Adipocyte (in vitro differentiated cells): ENCODE measurements around the gene PROX1.

Source experiments
- DNase-seq: peaks from one replicate; pipeline ENCODE4 v3.0.0-alpha.2; 2015; ENCODE audit warnings: low read depth
- H3K27me3 ChIP-seq: replicated peaks from 2 replicates; pipeline ENCODE4 v1.7.0; 2013; ENCODE audit warnings: mild to moderate bottlenecking, low read length, moderate library complexity; ENCODE audit not compliant: control insufficient read depth, insufficient read depth
- H3K36me3 ChIP-seq: 2 replicates; pipeline ENCODE4 v1.7.0; 2013; ENCODE audit warnings: low read length, mild to moderate bottlenecking, moderate library complexity; ENCODE audit not compliant: control insufficient read depth, insufficient read depth, severe bottlenecking
- H3K4me1 ChIP-seq: 2 replicates; pipeline ENCODE4 v1.7.0; 2013; ENCODE audit warnings: mild to moderate bottlenecking, low read length, moderate library complexity; ENCODE audit not compliant: control insufficient read depth, insufficient read depth
- H3K4me3 ChIP-seq: 2 replicates; pipeline ENCODE4 v1.7.0; 2013; ENCODE audit warnings: mild to moderate bottlenecking, low read length, moderate library complexity
- H3K9ac ChIP-seq: 2 replicates; pipeline ENCODE4 v1.7.0; 2013; ENCODE audit warnings: mild to moderate bottlenecking, low read length, moderate library complexity
- H3K9me3 ChIP-seq: 2 replicates; pipeline ENCODE4 v1.7.0; 2013; ENCODE audit warnings: mild to moderate bottlenecking, low read length, moderate library complexity; ENCODE audit not compliant: control insufficient read depth

The PROX1 gene

DNA sequence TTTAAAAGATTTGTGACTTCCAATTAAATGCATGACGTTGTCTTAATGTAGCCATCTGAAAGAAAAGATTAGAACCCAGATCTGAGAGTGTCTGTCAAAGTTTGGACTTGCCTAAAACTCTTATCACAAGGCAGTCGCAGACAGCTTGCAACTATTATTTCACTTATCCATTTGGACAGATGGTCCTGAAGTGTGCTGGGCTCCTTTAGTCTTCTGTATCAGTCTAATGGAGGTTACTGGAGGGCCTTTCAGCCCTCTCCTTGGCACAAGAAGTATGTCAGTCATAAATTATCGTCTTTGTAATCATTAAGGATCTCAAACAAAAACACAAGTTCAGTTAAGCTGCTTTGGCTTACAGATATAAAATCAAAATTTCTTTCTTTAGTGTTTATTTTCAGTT, 15.5 kb downstream of the PROX1 start:
- DNase-seq, result no peak
- no peak overlapping the region for H3K4me3 ChIP-seq
- peaks cover 10% of the 10 kb centered on the region for H3K4me1 ChIP-seq
- no peaks in the 10 kb centered on the region for H3K9me3 ChIP-seq
- H3K36me3 ChIP-seq, result no peaks in the 10 kb centered on the region
- no peaks in the 10 kb centered on the region for H3K27me3 ChIP-seq
- H3K9ac ChIP-seq, result no peak overlapping the region

DNA sequence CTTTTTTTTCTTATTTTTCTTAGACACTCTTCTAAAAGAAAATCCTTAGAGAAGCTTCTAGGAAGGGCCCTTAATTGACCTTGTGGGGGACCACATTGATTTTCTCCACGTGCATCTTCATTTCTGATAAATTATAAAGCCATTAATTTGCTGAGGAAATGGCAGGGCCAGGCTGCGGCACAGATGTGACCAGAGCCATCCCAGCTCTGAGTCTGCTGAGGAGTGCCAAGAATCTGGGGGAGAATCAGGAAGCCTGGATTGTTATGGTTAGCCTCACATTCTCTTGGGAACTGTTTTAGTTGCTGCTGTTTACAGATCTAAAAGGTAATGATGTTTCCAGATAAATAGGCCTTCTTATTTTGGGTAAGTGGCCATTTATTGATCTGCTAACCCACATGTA, 16.2 kb downstream of the PROX1 start:
- H3K4me3 ChIP-seq, result no peak overlapping the region
- peaks cover 3% of the 10 kb centered on the region for H3K27me3 ChIP-seq
- H3K36me3 ChIP-seq, result no peaks in the 10 kb centered on the region
- DNase-seq, result no peak
- peaks cover 10% of the 10 kb centered on the region for H3K4me1 ChIP-seq
- no peak overlapping the region for H3K9ac ChIP-seq
- no peaks in the 10 kb centered on the region for H3K9me3 ChIP-seq

DNA sequence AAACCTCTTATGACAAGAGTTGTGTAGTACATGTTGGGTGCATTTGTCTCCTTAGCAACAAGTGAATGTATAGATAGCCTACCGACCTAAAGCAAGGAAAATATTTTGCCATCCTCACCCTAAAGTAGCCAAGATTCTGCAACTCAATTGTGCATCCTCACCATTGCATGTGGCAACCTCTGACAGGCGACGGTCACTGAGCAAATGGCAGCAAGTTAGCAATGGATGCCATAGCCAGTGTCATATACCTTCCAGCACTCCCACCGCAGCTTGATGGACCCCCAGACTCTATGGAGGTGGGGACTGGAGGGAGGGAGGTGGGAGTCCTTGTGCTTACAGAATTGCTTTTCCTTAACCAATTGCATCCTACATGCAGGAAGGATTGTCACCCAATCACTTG, 17.0 kb downstream of the PROX1 start:
- Histone ChIP-seq H3K36me3 (no peaks in the 10 kb centered on the region), H3K9me3 (no peaks in the 10 kb centered on the region), H3K4me1 (peaks cover 10% of the 10 kb centered on the region), H3K9ac (no peak overlapping the region), H3K27me3 (peaks cover 4% of the 10 kb centered on the region), H3K4me3 (no peak overlapping the region)
- DNase-seq, result no peak

DNA sequence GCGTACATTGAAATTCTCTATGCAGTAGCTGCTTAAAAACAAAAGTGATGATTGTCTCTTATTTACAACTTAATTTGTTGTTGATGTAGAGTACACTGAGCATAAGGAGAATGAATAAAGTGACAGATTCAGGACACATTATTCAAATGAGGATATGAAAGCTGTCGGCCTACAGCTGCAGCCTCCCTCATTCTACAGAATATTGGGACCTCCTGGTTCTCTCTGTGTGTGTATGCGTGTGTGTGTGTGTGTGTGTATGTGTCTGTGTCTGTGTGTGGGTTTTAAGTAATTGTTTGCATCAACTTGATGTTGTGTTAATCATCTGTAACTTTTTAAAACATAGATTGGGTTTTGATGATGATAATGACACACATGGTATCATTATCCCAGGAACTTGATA, 17.9 kb downstream of the PROX1 start:
- peaks cover 10% of the 10 kb centered on the region for H3K4me1 ChIP-seq
- no peaks in the 10 kb centered on the region for H3K36me3 ChIP-seq
- no peak overlapping the region for H3K4me3 ChIP-seq
- peaks cover 4% of the 10 kb centered on the region for H3K27me3 ChIP-seq
- no peak for DNase-seq
- H3K9ac ChIP-seq, result no peak overlapping the region
- no peaks in the 10 kb centered on the region for H3K9me3 ChIP-seq

DNA sequence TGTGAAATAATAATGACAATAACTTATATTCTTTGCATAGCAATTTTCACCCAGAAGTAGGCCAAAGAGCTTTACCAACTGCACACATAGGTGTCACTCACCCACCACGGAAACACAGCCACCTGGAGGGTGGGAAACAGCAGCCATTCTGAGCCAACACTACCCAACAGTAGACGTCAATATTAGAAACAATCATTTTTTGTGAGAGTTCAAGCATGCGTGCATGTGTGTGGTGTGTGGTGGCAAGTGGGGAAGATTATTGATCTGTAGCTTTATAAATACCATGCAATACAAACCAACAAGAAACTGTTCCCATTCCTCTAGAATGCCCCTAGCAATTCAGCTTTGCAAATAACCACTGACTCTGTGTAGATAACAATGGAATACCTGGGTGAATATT, 19.1 kb downstream of the PROX1 start:
- DNase-seq, result no peak
- Histone ChIP-seq H3K27me3 (peaks cover 4% of the 10 kb centered on the region), H3K4me3 (no peak overlapping the region), H3K9ac (no peak overlapping the region), H3K4me1 (peaks cover 10% of the 10 kb centered on the region), H3K36me3 (no peaks in the 10 kb centered on the region), H3K9me3 (no peaks in the 10 kb centered on the region)

DNA sequence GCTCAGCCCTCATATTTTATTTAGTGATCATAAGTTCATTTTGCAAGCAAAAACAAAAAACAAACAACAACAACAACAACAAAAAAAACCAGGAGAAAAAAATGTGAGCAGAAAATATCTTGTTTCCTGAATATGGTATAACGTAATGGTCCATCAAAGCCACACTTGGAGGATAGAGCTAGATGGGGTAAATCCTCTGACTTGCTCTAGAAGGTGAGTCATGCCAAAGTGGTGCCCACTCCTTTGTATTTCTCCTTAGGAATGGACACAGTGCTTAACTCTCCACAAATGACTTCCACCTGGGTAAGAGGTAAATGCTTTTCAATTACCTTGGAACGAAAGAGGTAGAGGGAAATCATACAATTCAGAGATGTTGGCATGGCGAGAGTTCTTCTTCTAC, 20.6 kb downstream of the PROX1 start:
- Histone ChIP-seq H3K36me3 (no peaks in the 10 kb centered on the region), H3K9me3 (no peaks in the 10 kb centered on the region), H3K27me3 (peaks cover 4% of the 10 kb centered on the region), H3K4me1 (no peaks in the 10 kb centered on the region), H3K4me3 (no peak overlapping the region), H3K9ac (no peak overlapping the region)
- no peak for DNase-seq

DNA sequence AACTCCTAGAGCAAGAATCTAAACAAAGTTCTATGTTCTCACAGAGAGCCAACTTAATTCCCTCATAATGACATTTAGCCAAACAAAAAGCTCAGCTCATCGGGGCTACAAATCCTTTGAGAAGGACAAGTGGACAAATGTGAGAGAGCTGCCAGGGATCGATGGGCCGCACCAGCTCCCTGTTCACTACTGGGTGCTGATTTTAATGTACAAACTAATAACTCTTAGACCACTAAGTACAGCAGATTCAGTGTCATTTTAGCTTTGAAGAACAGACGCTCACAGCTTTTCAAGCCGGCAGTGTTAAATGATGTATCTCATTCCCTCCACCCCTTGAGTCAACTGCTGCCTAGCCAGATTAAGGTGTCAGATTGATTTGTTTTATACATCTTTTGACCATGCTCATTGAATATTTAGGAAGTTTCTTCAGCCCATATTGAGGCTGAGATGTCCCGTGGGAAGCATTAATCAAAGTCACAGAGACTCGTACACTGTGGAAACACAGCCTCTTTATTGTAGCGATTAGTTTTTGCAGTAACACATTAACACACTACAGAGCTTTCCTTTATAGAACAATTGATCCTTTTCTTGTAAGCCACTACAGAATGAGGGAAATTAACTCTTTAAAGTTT, 21.1 kb downstream of the PROX1 start:
- Histone ChIP-seq H3K4me1 (no peaks in the 10 kb centered on the region), H3K4me3 (no peak overlapping the region)

DNA sequence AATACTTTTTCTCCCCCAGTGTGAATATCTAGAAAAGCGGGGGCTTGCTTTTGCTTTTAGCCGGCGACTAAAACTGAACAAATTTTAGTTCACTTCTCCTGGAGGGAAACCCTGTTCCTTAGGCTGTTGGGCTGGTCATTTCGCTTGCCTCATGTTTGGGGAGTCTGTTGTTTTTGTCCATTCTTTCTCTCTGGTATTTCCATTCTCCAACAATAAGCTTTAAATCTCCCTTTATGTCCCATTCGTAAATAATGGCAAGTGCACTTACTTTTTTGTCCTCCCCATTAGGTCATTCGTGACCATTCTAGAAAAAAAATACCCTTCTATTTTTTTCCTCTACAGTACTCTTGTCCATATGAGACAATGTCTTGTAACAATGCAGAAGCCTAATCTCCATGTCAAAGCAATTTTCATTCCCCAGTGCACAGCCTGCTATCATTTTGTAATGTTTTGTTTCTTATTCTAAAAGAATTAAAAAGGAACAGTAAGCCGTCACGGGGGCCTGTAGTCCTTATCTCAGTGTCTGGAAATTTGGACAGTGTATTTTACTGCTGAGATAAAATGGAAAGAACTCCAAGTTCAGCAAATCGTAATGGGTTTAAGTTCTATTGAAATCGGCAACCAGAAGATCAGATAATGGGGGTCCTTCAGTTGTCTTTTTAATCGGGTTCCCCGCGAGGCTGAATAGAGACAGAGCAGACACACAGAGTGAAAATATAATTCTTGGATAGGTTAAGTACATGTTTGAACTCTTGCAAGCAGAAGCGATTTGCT, 21.8 kb downstream of the PROX1 start:
- no peaks in the 10 kb centered on the region for H3K9me3 ChIP-seq
- H3K4me3 ChIP-seq, result no peak overlapping the region
- no peaks in the 10 kb centered on the region for H3K4me1 ChIP-seq
- H3K9ac ChIP-seq, result no peak overlapping the region
- H3K27me3 ChIP-seq, result peaks cover 4% of the 10 kb centered on the region
- DNase-seq, result no peak
- no peaks in the 10 kb centered on the region for H3K36me3 ChIP-seq

More for the DNA sequence above, 21.1 kb downstream of the PROX1 start:
- no peaks in the 10 kb centered on the region for H3K9me3 ChIP-seq
- no peak overlapping the region for H3K9ac ChIP-seq
- no peaks in the 10 kb centered on the region for H3K36me3 ChIP-seq
- peaks cover 4% of the 10 kb centered on the region for H3K27me3 ChIP-seq
- no peak for DNase-seq

DNA sequence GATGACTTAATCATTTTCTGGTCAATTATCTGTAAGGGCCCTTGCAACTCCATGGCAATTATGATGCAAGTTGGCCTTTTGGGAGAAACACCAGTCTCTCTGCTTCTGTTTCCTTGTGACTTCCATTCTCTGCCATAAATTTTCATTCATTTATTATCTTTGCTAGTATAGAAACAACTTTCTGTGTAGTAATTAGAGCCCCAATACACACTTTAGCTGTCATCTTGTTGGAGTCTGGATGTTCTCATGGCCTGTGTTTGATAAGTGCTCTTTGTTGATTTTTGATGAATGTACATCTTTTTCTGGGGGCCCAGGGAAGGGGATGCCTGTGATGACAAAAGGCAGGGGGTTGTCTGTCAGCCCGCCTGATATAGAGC, 22.4 kb downstream of the PROX1 start:
- no peak overlapping the region for H3K9ac ChIP-seq
- H3K4me1 ChIP-seq, result no peaks in the 10 kb centered on the region
- no peaks in the 10 kb centered on the region for H3K9me3 ChIP-seq
- no peak overlapping the region for H3K4me3 ChIP-seq
- H3K36me3 ChIP-seq, result no peaks in the 10 kb centered on the region
- peaks cover 4% of the 10 kb centered on the region for H3K27me3 ChIP-seq
- DNase-seq, result no peak

DNA sequence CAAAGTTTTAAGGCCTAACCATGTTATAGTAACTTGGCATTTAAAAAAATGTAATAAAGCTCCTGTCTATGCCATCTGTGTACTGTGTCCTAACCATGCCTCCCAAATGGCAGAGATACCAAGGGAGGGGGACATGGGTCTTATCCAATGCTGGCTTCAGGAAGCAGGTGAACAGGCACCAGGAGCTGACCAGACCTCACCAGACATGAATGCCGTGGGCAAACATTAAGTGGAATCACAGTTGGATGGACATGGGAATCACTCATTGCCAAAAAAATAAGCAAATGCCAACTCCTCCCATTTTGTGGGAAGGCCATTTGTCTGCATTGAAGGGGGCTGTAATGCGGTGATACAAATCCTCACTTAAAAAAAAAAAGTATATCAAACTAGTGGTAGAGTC, 22.9 kb downstream of the PROX1 start:
- no peaks in the 10 kb centered on the region for H3K36me3 ChIP-seq
- no peaks in the 10 kb centered on the region for H3K4me1 ChIP-seq

DNA sequence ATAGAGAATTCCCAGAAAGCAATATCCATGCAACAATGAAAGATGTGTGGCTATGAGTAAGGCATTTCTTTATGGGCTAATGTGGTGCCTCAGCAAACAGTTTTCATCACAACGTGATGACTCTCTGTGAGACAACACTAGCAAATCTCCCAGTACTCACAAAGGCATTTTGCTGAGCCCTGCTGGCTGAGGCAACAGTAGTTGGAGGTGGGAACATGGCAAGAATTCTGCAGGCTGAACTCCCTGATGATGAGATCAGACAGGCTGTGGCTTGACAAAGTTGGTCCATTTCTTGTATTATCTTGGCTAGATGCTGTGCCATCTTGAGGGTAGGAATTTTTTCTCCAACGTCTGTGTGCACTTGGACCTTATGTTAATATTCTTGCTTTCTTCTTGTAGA, 24.6 kb downstream of the PROX1 start:
- Histone ChIP-seq H3K9me3 (no peaks in the 10 kb centered on the region), H3K9ac (no peak overlapping the region), H3K4me3 (no peak overlapping the region), H3K27me3 (peaks cover 4% of the 10 kb centered on the region), H3K36me3 (no peaks in the 10 kb centered on the region), H3K4me1 (no peaks in the 10 kb centered on the region)
- no peak for DNase-seq

More for the DNA sequence above, 22.9 kb downstream of the PROX1 start:
- Histone ChIP-seq H3K9ac (no peak overlapping the region), H3K4me3 (no peak overlapping the region), H3K9me3 (no peaks in the 10 kb centered on the region), H3K27me3 (peaks cover 4% of the 10 kb centered on the region)
- no peak for DNase-seq
